ENCODE data around the gene LGALS4.

- no peak for TF ChIP-seq CTCF (IDR thresholded peaks at IDR 0.05; ENCODE audit: insufficient read depth, low read depth, low read length)
- TF ChIP-seq EZH2 (IDR thresholded peaks at IDR 0.05; ENCODE audit: insufficient read depth, low read length): no peak
Measured at GRCh38 chr19:38848299-38849146, 35.8 kb upstream of the LGALS4 start.
